H1 (cell line): ENCODE data around the gene CAMK1. TPM values are rescaled to one million over a fixed set of nuclear protein-coding genes. Genes with fewer than 3 reads are reported as not detected.

Source experiments
- CTCF ChIA-PET: fragments of 300-600 bp; sonication (Branson Sonifier 250); formaldehyde crosslinking; loops from one replicate; lab custom pipeline; 2021; ENCODE audit not compliant: partially characterized antibody; lab: Charles Lee
- POLR2A ChIA-PET: fragments of 300-600 bp; sonication (Branson Sonifier 250); formaldehyde crosslinking; loops from one replicate; lab custom pipeline; 2021; ENCODE audit warnings: inconsistent platforms; ENCODE audit not compliant: partially characterized antibody; lab: Charles Lee
- DNase-seq, 2 experiments: peaks; one replicate each; pipeline versions ENCODE4 v3.0.0 to v3.0.0-alpha.2; 2010 to 2022; ENCODE audit warnings: low spot score in 2 of 2, low read depth in 1 of 2, mixed read lengths in 1 of 2
- FAIRE-seq: peaks from 2 replicates; lab custom pipeline; 2011; peaks lifted over from hg19 to GRCh38; lab: Jason Lieb, UNC
- H2AFZ ChIP-seq: 2 replicates; pipeline ENCODE4 v1.8.1; 2012; ENCODE audit warnings: low read length, inconsistent platforms
- H2AK5ac ChIP-seq: 2 replicates; pipeline ENCODE4 v1.6.1; 2013; ENCODE audit warnings: low read depth, low read length
- H2BK120ac ChIP-seq: replicated peaks from 2 replicates; pipeline ENCODE3; 2013; ENCODE audit warnings: low read depth, low read length, inconsistent platforms
- H2BK12ac ChIP-seq: 2 replicates; pipeline ENCODE4 v1.6.1; 2013; ENCODE audit warnings: low read depth, low read length
- H2BK15ac ChIP-seq: 2 replicates; pipeline ENCODE4 v1.6.1; 2013; ENCODE audit warnings: low read length
- H2BK20ac ChIP-seq: 2 replicates; pipeline ENCODE4 v1.6.1; 2013; ENCODE audit warnings: low read length
- H2BK5ac ChIP-seq: 2 replicates; pipeline ENCODE4 v1.6.1; 2013; ENCODE audit warnings: low read depth, low read length
- H3K14ac ChIP-seq: 2 replicates; pipeline ENCODE4 v1.6.1; 2013; ENCODE audit warnings: inconsistent platforms; ENCODE audit not compliant: insufficient read length
- H3K18ac ChIP-seq: 2 replicates; pipeline ENCODE4 v1.6.1; 2013; ENCODE audit warnings: low read length; ENCODE audit errors: extremely low read depth
- H3K23ac ChIP-seq: 2 replicates; pipeline ENCODE4 v1.6.1; 2013; ENCODE audit warnings: inconsistent platforms; ENCODE audit not compliant: insufficient read length
- H3K23me2 ChIP-seq: 2 replicates; pipeline ENCODE4 v1.6.1; 2013; ENCODE audit warnings: low read depth, low read length
- H3K27ac ChIP-seq: 2 replicates; pipeline ENCODE4 v1.6.1; 2011; ENCODE audit warnings: low read depth, low read length, inconsistent platforms
- H3K27me3 ChIP-seq, 4 experiments: replicated peaks in 1 of 4; 1 replicate in 1 of 4; 2 replicates in 3 of 4; pipeline versions ENCODE4 v1.6.1 to v1.8.1; 2011 to 2013; ENCODE audit warnings: low read length in 3 of 4, mild to moderate bottlenecking in 3 of 4, inconsistent platforms in 2 of 4, mixed read lengths in 2 of 4, moderate library complexity in 1 of 4; ENCODE audit not compliant: control insufficient read depth in 3 of 4, insufficient read depth in 3 of 4; ENCODE audit errors: extremely low read depth in 1 of 4
- H3K36me3 ChIP-seq, 4 experiments: 2 replicates each; pipeline versions ENCODE4 v1.6.1 to v1.8.1; 2011 to 2013; ENCODE audit warnings: mild to moderate bottlenecking in 4 of 4, low read length in 3 of 4, moderate library complexity in 2 of 4, control low read depth in 1 of 4, inconsistent platforms in 1 of 4; ENCODE audit not compliant: insufficient read depth in 4 of 4, control insufficient read depth in 2 of 4
- H3K4ac ChIP-seq: replicated peaks from 2 replicates; pipeline ENCODE3; 2013; ENCODE audit warnings: low read length, low read depth, mixed read lengths, inconsistent platforms; ENCODE audit not compliant: insufficient read length
- H3K4me1 ChIP-seq, 4 experiments: replicated peaks in 1 of 4; 1 replicate in 1 of 4; 2 replicates in 3 of 4; pipeline versions ENCODE4 v1.6.1 to v1.8.1; 2011 to 2013; ENCODE audit warnings: low read length in 3 of 4, inconsistent platforms in 2 of 4, mixed read lengths in 1 of 4; ENCODE audit not compliant: insufficient read depth in 4 of 4, control insufficient read depth in 3 of 4
- H3K4me2 ChIP-seq, 2 experiments: 2 replicates each; pipeline versions ENCODE4 v1.6.1 to v1.8.1; 2011 to 2013; ENCODE audit warnings: low read depth in 2 of 2, low read length in 2 of 2, control low read depth in 1 of 2, inconsistent platforms in 1 of 2, mild to moderate bottlenecking in 1 of 2; ENCODE audit not compliant: insufficient read depth in 1 of 2
- H3K4me3 ChIP-seq, 4 experiments: fragments of 200-600, 300-600 bp in 1 of 4; sonication (generic), shearing (Covaris generic), sonication (Bioruptor Twin) in 1 of 4; 2 replicates each; pipeline versions ENCODE4 v1.5.1 to v1.8.1; 2011 to 2016; ENCODE audit warnings: low read length in 4 of 4, low read depth in 3 of 4, control low read depth in 2 of 4, inconsistent platforms in 2 of 4, mild to moderate bottlenecking in 2 of 4, mixed read lengths in 1 of 4, moderate library complexity in 1 of 4; ENCODE audit not compliant: insufficient read depth in 2 of 4; ENCODE audit errors: extremely low read depth in 1 of 4
- H3K56ac ChIP-seq: replicated peaks from 2 replicates; pipeline ENCODE3; 2013; ENCODE audit warnings: low read depth, mild to moderate bottlenecking, mixed read lengths, low read length, inconsistent platforms; ENCODE audit not compliant: insufficient read length
- H3K79me1 ChIP-seq: 2 replicates; pipeline ENCODE4 v1.6.1; 2013; ENCODE audit warnings: low read depth, low read length, control low read depth
- H3K79me2 ChIP-seq, 2 experiments: 2 replicates each; pipeline versions ENCODE4 v1.6.1 to v1.8.1; 2012 to 2013; ENCODE audit warnings: low read length in 2 of 2, mild to moderate bottlenecking in 2 of 2, inconsistent platforms in 1 of 2; ENCODE audit not compliant: insufficient read depth in 2 of 2, control insufficient read depth in 1 of 2
- H3K9ac ChIP-seq, 4 experiments: replicated peaks in 1 of 4; 1 replicate in 1 of 4; 2 replicates in 3 of 4; pipeline versions ENCODE4 v1.6.1 to v1.8.1; 2011 to 2013; ENCODE audit warnings: low read depth in 3 of 4, low read length in 3 of 4, control low read depth in 2 of 4, mild to moderate bottlenecking in 2 of 4, moderate library complexity in 2 of 4, inconsistent platforms in 1 of 4; ENCODE audit errors: extremely low read depth in 1 of 4
- H3K9me3 ChIP-seq, 2 experiments: 2 replicates each; pipeline versions ENCODE4 v1.6.1 to v1.8.1; 2012 to 2013; ENCODE audit warnings: mild to moderate bottlenecking in 2 of 2, moderate library complexity in 2 of 2, control low read depth in 1 of 2, inconsistent platforms in 1 of 2, low read depth in 1 of 2, low read length in 1 of 2, mixed read lengths in 1 of 2; ENCODE audit not compliant: insufficient read depth in 2 of 2
- H4K20me1 ChIP-seq, 2 experiments: replicated peaks in 1 of 2; 2 replicates each; pipeline versions ENCODE3 to v1.8.1; 2011 to 2013; ENCODE audit warnings: inconsistent platforms in 2 of 2, low read length in 2 of 2, mild to moderate bottlenecking in 1 of 2; ENCODE audit not compliant: insufficient read depth in 2 of 2, control insufficient read depth in 1 of 2
- H4K5ac ChIP-seq: 2 replicates; pipeline ENCODE4 v1.6.1; 2013; ENCODE audit warnings: low read length, low read depth, mixed read lengths, inconsistent platforms; ENCODE audit not compliant: insufficient read length
- H4K8ac ChIP-seq: 2 replicates; pipeline ENCODE4 v1.8.0; 2013; ENCODE audit warnings: mild to moderate bottlenecking, moderate library complexity, low read length, inconsistent platforms; ENCODE audit not compliant: insufficient read depth; ENCODE audit errors: extremely low read depth
- H4K91ac ChIP-seq: replicated peaks from 2 replicates; pipeline ENCODE3; 2013; ENCODE audit warnings: low read length, mixed read lengths, inconsistent platforms; ENCODE audit not compliant: insufficient read length
- BACH1 ChIP-seq: IDR thresholded peaks from 2 replicates; pipeline ENCODE4 v1.6.1; 2012; ENCODE audit warnings: low read length, improper control_type of control experiment
- CBX8 ChIP-seq: fragments of 300-800, 300-1000 bp; sonication (generic); IDR thresholded peaks from 2 replicates; pipeline ENCODE4 v1.7.1; 2016; ENCODE audit warnings: low read depth, low read length, borderline replicate concordance
- GABPA ChIP-seq: IDR thresholded peaks from 2 replicates; pipeline ENCODE4 v1.6.1; 2011; ENCODE audit warnings: mild to moderate bottlenecking, low read length, moderate library complexity, borderline replicate concordance; ENCODE audit not compliant: insufficient read depth
- POLR2A ChIP-seq, 2 experiments: IDR thresholded peaks; 1 replicate in 1 of 2; 2 replicates in 1 of 2; pipeline ENCODE4 v1.6.1; 2011; ENCODE audit warnings: low read depth in 2 of 2, low read length in 2 of 2, mild to moderate bottlenecking in 2 of 2; ENCODE audit errors: control extremely low read depth in 1 of 2
- RFX5 ChIP-seq: IDR thresholded peaks from 2 replicates; pipeline ENCODE4 v1.6.1; 2011; ENCODE audit warnings: low read depth, low read length, improper control_type of control experiment, borderline replicate concordance
- WGBS, 2 experiments: shearing (Covaris generic) in 1 of 2; methylation state at CpG; one replicate each; pipeline versions ENCODE4 v1.1.6 to v1.1.7; 2013 to 2015; ENCODE audit warnings: low lambda C conversion rate in 2 of 2, mixed read lengths in 2 of 2, inconsistent platforms in 1 of 2, low coverage in 1 of 2, missing lambda C conversion rate in 1 of 2; ENCODE audit not compliant: insufficient replicate concordance in 2 of 2, insufficient coverage in 1 of 2, insufficient read length in 1 of 2; ENCODE audit errors: extremely low coverage in 1 of 2, missing lambda C conversion rate in 1 of 2; 5-methylcytosine and 5-hydroxymethylcytosine counted together
- polyA plus RNA-seq, 7 experiments: library from polyadenylated mRNA; depleted of rRNA in 3 of 7; stranded (reverse) in 5 of 7; unstranded in 2 of 7; fragments of >200 nt in 5 of 7; fragments of 200-250 nt in 2 of 7; gene quantifications; 1 replicate in 5 of 7; 2 replicates in 1 of 7; 4 replicates in 1 of 7; pipeline versions ENCODE4 v1.2.1 to v1.2.3, GENCODE V29; 2011 to 2013; ENCODE audit warnings: missing spikeins in 2 of 7, mixed read lengths in 2 of 7
- total RNA-seq: library from RNA; stranded (reverse); fragmentation: NEBNext Ultra II Directional; extraction: Animal tissue kit (Norgen Biotek cat#: 25700); gene quantifications from 2 replicates; pipeline ENCODE4 v1.2.1, GENCODE V29; 2021

The CAMK1 gene
- total and polyA plus RNA-seq, 2 of the 8 experiments (the other 6 are each of a cell fraction or from before 2014, with no cell fraction given) = 4.9 to 5.1 TPM

- no peak overlapping the region for H2BK15ac ChIP-seq
- no peak overlapping the region for H4K91ac ChIP-seq
- H3K23me2 ChIP-seq = peaks cover 6% of the 10 kb centered on the region
- peak overlapping the region; percentile 43 to 92 (median 88) for H3K4me3 ChIP-seq
- TF ChIP-seq RFX5 (no peak), GABPA (no peak), BACH1 (no peak), POLR2A (IDR thresholded peaks at IDR 0.05; ENCODE audit: control extremely low read depth in 1 of 2, low read depth in 2 of 2, low read length in 2 of 2) (no peak), CBX8 (no peak)
- peaks cover 20 to 66% (median 52%) of the 10 kb centered on the region in 4 experiments; a peak in 7 of 8 replicates for H3K36me3 ChIP-seq
- no peak overlapping the region for H2BK120ac ChIP-seq
- peaks cover 0 to 11% of the 10 kb centered on the region in 2 experiments; a peak in 2 of 4 replicates for H3K79me2 ChIP-seq
- peaks cover 0 to 2% of the 10 kb centered on the region in 2 experiments for H4K20me1 ChIP-seq
- peak overlapping the region; percentile 73 for H3K4ac ChIP-seq
- H4K5ac ChIP-seq = peak overlapping the region; percentile 32
- no peak overlapping the region for H2AFZ ChIP-seq
- DNase-seq (no peak), FAIRE-seq (no peak)
- peak overlapping the region; percentile 91 for H3K56ac ChIP-seq
- peaks cover 7% of the 10 kb centered on the region for H3K79me1 ChIP-seq
- no peak overlapping the region; the same call in 1 of the 2 replicates for H4K8ac ChIP-seq
- CTCF ChIA-PET = interaction anchor here (0.8 to 1.5 kb wide), 8 partner anchors 10 to 246 kb away, joined by 3 to 6 read pairs (median 3); partner anchors contain the start of genes ARPC4 and TADA3
- H3K27ac ChIP-seq = peak overlapping the region; percentile 56
- no peak overlapping the region for H2BK12ac ChIP-seq
- peaks cover 0 to 9% (median 6%) of the 10 kb centered on the region in 4 experiments; a peak in 4 of 7 replicates for H3K4me1 ChIP-seq
- H3K14ac ChIP-seq = no peak overlapping the region
- H3K18ac ChIP-seq = peak overlapping the region; percentile 76; the same call in 1 of the 2 replicates
- H3K9ac ChIP-seq = peak overlapping the region in 3 of 4 experiments; percentile 26 to 77 (median 72); a peak in 6 of 7 replicates
- 19% methylated on average over 19 of the region's 19 CpGs; no CpG with 5 or more reads in 1 of the 2 experiments for WGBS, 2 experiments
- H3K23ac ChIP-seq = no peak overlapping the region
- no peaks in the 10 kb centered on the region for H3K9me3 ChIP-seq
- no peaks in the 10 kb centered on the region for H3K27me3 ChIP-seq
- POLR2A ChIA-PET = interaction anchor here (0.5 to 6.8 kb wide), 15 partner anchors 9 to 242 kb away, joined by 3 to 60 read pairs (median 11); partner anchors contain the start of genes ARPC4, BRPF1, CAMK1 and TADA3
- no peak overlapping the region for H2BK20ac ChIP-seq
- H2AK5ac ChIP-seq = no peak overlapping the region
- peak overlapping the region; percentile 71 to 93 for H3K4me2 ChIP-seq
- peak overlapping the region; percentile 9; the same call in 1 of the 2 replicates for H2BK5ac ChIP-seq
Observed at GRCh38 chr3:9749296-9749644, 20.5 kb downstream of the CAMK1 start.
